ENCODE measurements around the gene ZSCAN20. TPM values are rescaled to one million over a fixed set of nuclear protein-coding genes. Genes with fewer than 3 reads are reported as not detected.

Gene ZSCAN20
- total RNA-seq, 1 donor from 2014 or later, result 6.9 TPM

- H3K36me3 Mint-ChIP-seq (ENCODE audit: low read depth, unreplicated experiment), result no peaks in the 10 kb centered on the region
- H3K4me3 Mint-ChIP-seq (ENCODE audit: unreplicated experiment), result no peak overlapping the region
- peaks cover 1% of the 10 kb centered on the region for H3K9me3 Mint-ChIP-seq (ENCODE audit: unreplicated experiment)
- no peak for FAIRE-seq
- Histone ChIP-seq H4K20me1 (ENCODE audit: insufficient read depth, low read length) (no peaks in the 10 kb centered on the region), H3K4me2 (ENCODE audit: low read length) (no peak overlapping the region), H3K4me3 (ENCODE audit: insufficient read depth, low read depth, low read length) (no peak overlapping the region), H3K9ac (ENCODE audit: low read length) (no peak overlapping the region), H3K4me1 (ENCODE audit: insufficient read depth, low read length) (peaks cover 24% of the 10 kb centered on the region), H3K27me3 (ENCODE audit: insufficient read depth, low read length) (no peaks in the 10 kb centered on the region), H2AFZ (ENCODE audit: low read depth, low read length) (no peak overlapping the region), H3K36me3 (ENCODE audit: insufficient read depth, low read length) (no peaks in the 10 kb centered on the region), H3K9me3 (ENCODE audit: insufficient read depth, low read depth, low read length) (no peaks in the 10 kb centered on the region), H3K27ac (ENCODE audit: low read depth, low read length) (no peak overlapping the region), H3K79me2 (ENCODE audit: insufficient read depth, low read length) (no peaks in the 10 kb centered on the region)
- no peak for DNase-seq (ENCODE audit: low read depth)
- no peak for TF ChIP-seq EZH2 (IDR thresholded peaks at IDR 0.05; ENCODE audit: insufficient read depth, low read length)
- no peak for TF ChIP-seq CTCF (IDR thresholded peaks at IDR 0.05; ENCODE audit: insufficient read depth, low read depth, low read length)
- H3K27me3 Mint-ChIP-seq (ENCODE audit: low read depth, unreplicated experiment), result peaks cover 5% of the 10 kb centered on the region
- no peak overlapping the region for H3K27ac Mint-ChIP-seq (ENCODE audit: unreplicated experiment)
- H3K4me1 Mint-ChIP-seq (ENCODE audit: low read depth, unreplicated experiment), result peaks cover 26% of the 10 kb centered on the region
Measured at GRCh38 chr1:33466159-33466558, 6.3 kb upstream of the ZSCAN20 start.

- Histone ChIP-seq H3K79me2 (ENCODE audit: insufficient read depth, low read length) (peaks cover 4% of the 10 kb centered on the region), H3K36me3 (ENCODE audit: insufficient read depth, low read length) (no peaks in the 10 kb centered on the region), H3K9ac (ENCODE audit: low read length) (no peak overlapping the region), H2AFZ (ENCODE audit: low read depth, low read length) (no peak overlapping the region), H3K4me1 (ENCODE audit: insufficient read depth, low read length) (peaks cover 30% of the 10 kb centered on the region), H3K4me3 (ENCODE audit: insufficient read depth, low read depth, low read length) (no peak overlapping the region), H3K9me3 (ENCODE audit: insufficient read depth, low read depth, low read length) (no peaks in the 10 kb centered on the region), H3K4me2 (ENCODE audit: low read length) (peak overlapping the region; percentile 32), H3K27ac (ENCODE audit: low read depth, low read length) (no peak overlapping the region), H4K20me1 (ENCODE audit: insufficient read depth, low read length) (no peaks in the 10 kb centered on the region), H3K27me3 (ENCODE audit: insufficient read depth, low read length) (no peaks in the 10 kb centered on the region)
- no peaks in the 10 kb centered on the region for H3K36me3 Mint-ChIP-seq (ENCODE audit: low read depth, unreplicated experiment)
- peaks cover 5% of the 10 kb centered on the region for H3K27me3 Mint-ChIP-seq (ENCODE audit: low read depth, unreplicated experiment)
- H3K27ac Mint-ChIP-seq (ENCODE audit: unreplicated experiment), result no peak overlapping the region
- H3K9me3 Mint-ChIP-seq (ENCODE audit: unreplicated experiment), result no peaks in the 10 kb centered on the region
- FAIRE-seq, result no peak
- H3K4me3 Mint-ChIP-seq (ENCODE audit: unreplicated experiment), result no peak overlapping the region
- TF ChIP-seq EZH2 (IDR thresholded peaks at IDR 0.05; ENCODE audit: insufficient read depth, low read length) (no peak), CTCF (IDR thresholded peaks at IDR 0.05; ENCODE audit: insufficient read depth, low read depth, low read length) (no peak)
- peaks cover 23% of the 10 kb centered on the region for H3K4me1 Mint-ChIP-seq (ENCODE audit: low read depth, unreplicated experiment)
- no peak for DNase-seq (ENCODE audit: low read depth)
Measured at GRCh38 chr1:33468011-33468410, 4.4 kb upstream of the ZSCAN20 start.

- Histone ChIP-seq H3K9me3 (ENCODE audit: insufficient read depth, low read depth, low read length) (no peaks in the 10 kb centered on the region), H3K4me1 (ENCODE audit: insufficient read depth, low read length) (peaks cover 34% of the 10 kb centered on the region), H3K27me3 (ENCODE audit: insufficient read depth, low read length) (no peaks in the 10 kb centered on the region), H3K36me3 (ENCODE audit: insufficient read depth, low read length) (no peaks in the 10 kb centered on the region), H3K27ac (ENCODE audit: low read depth, low read length) (no peak overlapping the region), H4K20me1 (ENCODE audit: insufficient read depth, low read length) (no peaks in the 10 kb centered on the region), H3K4me3 (ENCODE audit: insufficient read depth, low read depth, low read length) (no peak overlapping the region), H2AFZ (ENCODE audit: low read depth, low read length) (no peak overlapping the region), H3K4me2 (ENCODE audit: low read length) (peak overlapping the region; percentile 32), H3K79me2 (ENCODE audit: insufficient read depth, low read length) (peaks cover 9% of the 10 kb centered on the region), H3K9ac (ENCODE audit: low read length) (no peak overlapping the region)
- Mint-ChIP-seq H3K4me3 (ENCODE audit: unreplicated experiment) (no peak overlapping the region), H3K36me3 (ENCODE audit: low read depth, unreplicated experiment) (no peaks in the 10 kb centered on the region), H3K27ac (ENCODE audit: unreplicated experiment) (no peak overlapping the region), H3K9me3 (ENCODE audit: unreplicated experiment) (no peaks in the 10 kb centered on the region), H3K27me3 (ENCODE audit: low read depth, unreplicated experiment) (peaks cover 5% of the 10 kb centered on the region), H3K4me1 (ENCODE audit: low read depth, unreplicated experiment) (peaks cover 24% of the 10 kb centered on the region)
- TF ChIP-seq EZH2 (IDR thresholded peaks at IDR 0.05; ENCODE audit: insufficient read depth, low read length) (no peak), CTCF (IDR thresholded peaks at IDR 0.05; ENCODE audit: insufficient read depth, low read depth, low read length) (no peak)
- DNase-seq (ENCODE audit: low read depth), result no peak
- no peak for FAIRE-seq
Measured at GRCh38 chr1:33468531-33468930, 3.9 kb upstream of the ZSCAN20 start.

Measured in astrocyte (in vitro differentiated cells and primary cell).